Measurements from ENCODE around the gene PTGDR2. TPM values are rescaled to one million over a fixed set of nuclear protein-coding genes. Genes with fewer than 3 reads are reported as not detected.

The PTGDR2 gene
- polyA plus RNA-seq, 3 donors: 0.09 to 0.23 (median 0.20) TPM

- no peak for DNase-seq (ENCODE audit: extremely low read depth in 1 of 11, low read depth in 9 of 11, low spot score in 4 of 11)
These were observed 20.4 kb upstream of the PTGDR2 start for GRCh38 chr11:60876168-60876485.

- DNase-seq (ENCODE audit: extremely low read depth in 1 of 11, low read depth in 9 of 11, low spot score in 4 of 11): no peak
These were observed 19.8 kb upstream of the PTGDR2 start for GRCh38 chr11:60875366-60876167.

GRCh38 chr11:60874421-60875365 lies 18.9 kb upstream of the PTGDR2 start:
- no peak for DNase-seq (ENCODE audit: extremely low read depth in 1 of 11, low read depth in 9 of 11, low spot score in 4 of 11)

GRCh38 chr11:60873533-60873932 lies 17.8 kb upstream of the PTGDR2 start:
- DNase-seq (ENCODE audit: extremely low read depth in 1 of 11, low read depth in 9 of 11, low spot score in 4 of 11): no peak

- no peak for DNase-seq (ENCODE audit: extremely low read depth in 1 of 11, low read depth in 9 of 11, low spot score in 4 of 11)
These were observed 17.3 kb upstream of the PTGDR2 start for GRCh38 chr11:60872961-60873524.

- no peak for DNase-seq (ENCODE audit: extremely low read depth in 1 of 11, low read depth in 9 of 11, low spot score in 4 of 11)
These were observed 16.6 kb upstream of the PTGDR2 start for GRCh38 chr11:60872124-60872960.

GRCh38 chr11:60871378-60872061 lies 15.8 kb upstream of the PTGDR2 start:
- DNase-seq (ENCODE audit: extremely low read depth in 1 of 11, low read depth in 9 of 11, low spot score in 4 of 11): no peak

GRCh38 chr11:60870733-60871377 lies 15.1 kb upstream of the PTGDR2 start:
- DNase-seq (ENCODE audit: extremely low read depth in 1 of 11, low read depth in 9 of 11, low spot score in 4 of 11): no peak

GRCh38 chr11:60870276-60870675 lies 14.5 kb upstream of the PTGDR2 start:
- DNase-seq (ENCODE audit: extremely low read depth in 1 of 11, low read depth in 9 of 11, low spot score in 4 of 11): no peak

- no peak for DNase-seq (ENCODE audit: extremely low read depth in 1 of 11, low read depth in 9 of 11, low spot score in 4 of 11)
These were observed 13.7 kb upstream of the PTGDR2 start for GRCh38 chr11:60869451-60869825.

GRCh38 chr11:60868682-60869450 lies 13.1 kb upstream of the PTGDR2 start:
- DNase-seq (ENCODE audit: extremely low read depth in 1 of 11, low read depth in 9 of 11, low spot score in 4 of 11): no peak

- no peak for DNase-seq (ENCODE audit: extremely low read depth in 1 of 11, low read depth in 9 of 11, low spot score in 4 of 11)
These were observed 12.3 kb upstream of the PTGDR2 start for GRCh38 chr11:60867871-60868681.

GRCh38 chr11:60866911-60867870 lies 11.4 kb upstream of the PTGDR2 start, which contains the start of gene ZP1:
ZP1 (plus strand) TSS chr11:60867542; CDS start chr11:60867562, 20 bp downstream.
- no peak for DNase-seq (ENCODE audit: extremely low read depth in 1 of 11, low read depth in 9 of 11, low spot score in 4 of 11)

GRCh38 chr11:60864856-60865513 lies 9.2 kb upstream of the PTGDR2 start:
- DNase-seq (ENCODE audit: extremely low read depth in 1 of 11, low read depth in 9 of 11, low spot score in 4 of 11): no peak

Data from renal cortex interstitium (tissue), 11 donors.